Karpas-422 (cell line): Measurements from ENCODE around the gene PRR15L. TPM values are rescaled to one million over a fixed set of nuclear protein-coding genes. Genes with fewer than 3 reads are reported as not detected.

Experiments used
- DNase-seq: peaks from one replicate; pipeline ENCODE4 v3.0.0-alpha.2; 2015
- H2AFZ ChIP-seq: fragments of 200-600 bp; sonication (generic); 2 replicates; pipeline ENCODE4 v1.6.1; 2014; ENCODE audit warnings: antibody characterized with exemption, low read length, mixed read lengths
- H3K27ac ChIP-seq: fragments of 200-600 bp; sonication (generic); 2 replicates; pipeline ENCODE4 v1.5.1; 2014; ENCODE audit warnings: mild to moderate bottlenecking, low read length, moderate library complexity
- H3K27me3 ChIP-seq: fragments of 200-600 bp; sonication (generic); 2 replicates; pipeline ENCODE4 v1.6.1; 2014; ENCODE audit warnings: low read length, mixed read lengths
- H3K36me3 ChIP-seq: fragments of 200-600 bp; sonication (generic); 2 replicates; pipeline ENCODE4 v1.6.1; 2014; ENCODE audit warnings: low read length, mixed read lengths; ENCODE audit not compliant: insufficient read depth
- H3K4me1 ChIP-seq: fragments of 200-600 bp; sonication (generic); 2 replicates; pipeline ENCODE4 v1.6.1; 2014; ENCODE audit warnings: mild to moderate bottlenecking, low read length, mixed read lengths
- H3K4me2 ChIP-seq: fragments of 200-600 bp; sonication (generic); 2 replicates; pipeline ENCODE4 v1.6.1; 2014; ENCODE audit warnings: low read length, low read depth, mild to moderate bottlenecking; ENCODE audit not compliant: poor library complexity, severe bottlenecking
- H3K4me3 ChIP-seq: fragments of 200-600 bp; sonication (generic); 2 replicates; pipeline ENCODE4 v1.5.1; 2014; ENCODE audit warnings: mild to moderate bottlenecking, antibody characterized with exemption, low read length, mixed read lengths
- H3K79me2 ChIP-seq: fragments of 200-600 bp; sonication (generic); 2 replicates; pipeline ENCODE4 v1.6.1; 2014; ENCODE audit warnings: mild to moderate bottlenecking, low read length, mixed read lengths
- H3K9ac ChIP-seq: fragments of 200-600 bp; sonication (generic); 2 replicates; pipeline ENCODE4 v1.6.0; 2014; ENCODE audit warnings: low read length
- H3K9me2 ChIP-seq: fragments of 200-600 bp; sonication (generic), shearing (Covaris generic); replicated peaks from 2 replicates; pipeline ENCODE4 v1.6.0; 2014; ENCODE audit warnings: mild to moderate bottlenecking, low read length, moderate library complexity; ENCODE audit not compliant: insufficient read depth
- H3K9me3 ChIP-seq: fragments of 300-700, 200-600 bp; sonication (generic); 2 replicates; pipeline ENCODE4 v1.6.1; 2014; ENCODE audit warnings: low read length, mixed read lengths
- H4K20me1 ChIP-seq: fragments of 200-600 bp; sonication (generic); 2 replicates; pipeline ENCODE4 v1.6.1; 2014; ENCODE audit warnings: mild to moderate bottlenecking, antibody characterized with exemption, low read length, low read depth; ENCODE audit not compliant: insufficient read depth
- total RNA-seq: library from RNA; depleted of rRNA; stranded (reverse); fragments of >200 nt; shearing (Covaris generic); gene quantifications from 2 replicates; pipeline ENCODE4 v1.2.3, GENCODE V29; 2014; ENCODE audit warnings: low replicate concordance

Gene PRR15L
- total RNA-seq, 1 experiment from 2014 or later = 0.97 TPM

GRCh38 chr17:47973541-47973940 is 15.9 kb upstream of the PRR15L start:
- no peak overlapping the region for H3K4me2 ChIP-seq
- no peak overlapping the region for H2AFZ ChIP-seq
- no peak for DNase-seq
- H3K9me2 ChIP-seq = no peaks in the 10 kb centered on the region
- no peak overlapping the region for H3K9ac ChIP-seq
- no peak overlapping the region for H3K27ac ChIP-seq
- no peak overlapping the region for H3K4me3 ChIP-seq
- no peaks in the 10 kb centered on the region; the same call in 1 of the 2 replicates for H4K20me1 ChIP-seq
- H3K9me3 ChIP-seq = no peaks in the 10 kb centered on the region
- peaks cover 33% of the 10 kb centered on the region for H3K4me1 ChIP-seq
- peaks cover 30% of the 10 kb centered on the region for H3K79me2 ChIP-seq
- peaks cover 18% of the 10 kb centered on the region; the same call in 1 of the 2 replicates for H3K36me3 ChIP-seq
- no peaks in the 10 kb centered on the region for H3K27me3 ChIP-seq

- peak within 1 kb of the TSS; percentile 98 for H3K4me2 ChIP-seq
- peak within 1 kb of the TSS; percentile 87 for H3K4me3 ChIP-seq
- no peaks in the 10 kb centered on the region for H3K9me2 ChIP-seq
- peak within 1 kb of the TSS; percentile 91 for H3K27ac ChIP-seq
- no peaks in the 10 kb centered on the region for H3K27me3 ChIP-seq
- peak within 1 kb of the TSS; percentile 27; the same call in 1 of the 2 replicates for H2AFZ ChIP-seq
- peaks cover 46% of the 10 kb centered on the region for H3K4me1 ChIP-seq
- peak; percentile 100 for DNase-seq
- H3K79me2 ChIP-seq = peaks cover 30% of the 10 kb centered on the region
- H4K20me1 ChIP-seq = no peaks in the 10 kb centered on the region
- no peaks in the 10 kb centered on the region for H3K9me3 ChIP-seq
- H3K9ac ChIP-seq = peak within 1 kb of the TSS; percentile 99
- peaks cover 17% of the 10 kb centered on the region; the same call in 1 of the 2 replicates for H3K36me3 ChIP-seq
Observed at GRCh38 chr17:47970725-47971499, 13.2 kb upstream of the PRR15L start, which contains the start of gene CDK5RAP3. TSS of gene CDK5RAP3 (plus strand) at chr17:47971113. CDS start at chr17:47971147, 34 bp downstream.

GRCh38 chr17:47969930-47970724 is 12.4 kb upstream of the PRR15L start:
- peak overlapping the region; percentile 27; the same call in 1 of the 2 replicates for H2AFZ ChIP-seq
- no peak for DNase-seq
- H3K27me3 ChIP-seq = no peaks in the 10 kb centered on the region
- no peaks in the 10 kb centered on the region for H3K9me3 ChIP-seq
- H4K20me1 ChIP-seq = no peaks in the 10 kb centered on the region
- peak overlapping the region; percentile 71 for H3K9ac ChIP-seq
- peaks cover 46% of the 10 kb centered on the region for H3K4me1 ChIP-seq
- peak overlapping the region; percentile 64 for H3K4me2 ChIP-seq
- peaks cover 17% of the 10 kb centered on the region; the same call in 1 of the 2 replicates for H3K36me3 ChIP-seq
- H3K27ac ChIP-seq = peak overlapping the region; percentile 91
- H3K9me2 ChIP-seq = no peaks in the 10 kb centered on the region
- peaks cover 30% of the 10 kb centered on the region for H3K79me2 ChIP-seq
- peak overlapping the region; percentile 49 for H3K4me3 ChIP-seq

- Histone ChIP-seq H3K9ac (no peak overlapping the region), H3K9me3 (no peaks in the 10 kb centered on the region), H2AFZ (no peak overlapping the region), H3K9me2 (no peaks in the 10 kb centered on the region), H3K27me3 (no peaks in the 10 kb centered on the region), H3K27ac (no peak overlapping the region), H3K4me2 (no peak overlapping the region), H3K79me2 (peaks cover 26% of the 10 kb centered on the region), H3K36me3 (peaks cover 11% of the 10 kb centered on the region; the same call in 1 of the 2 replicates), H3K4me1 (peaks cover 46% of the 10 kb centered on the region), H4K20me1 (no peaks in the 10 kb centered on the region), H3K4me3 (no peak overlapping the region)
- DNase-seq = no peak
Observed at GRCh38 chr17:47968836-47969235, 11.2 kb upstream of the PRR15L start.

GRCh38 chr17:47967607-47968252 is 10.0 kb upstream of the PRR15L start:
- peaks cover 18% of the 10 kb centered on the region for H3K79me2 ChIP-seq
- H3K36me3 ChIP-seq = peaks cover under 1% of the 10 kb centered on the region; the same call in 1 of the 2 replicates
- H4K20me1 ChIP-seq = no peaks in the 10 kb centered on the region
- peaks cover 45% of the 10 kb centered on the region for H3K4me1 ChIP-seq
- H3K4me3 ChIP-seq = no peak overlapping the region
- DNase-seq = no peak
- no peak overlapping the region for H3K9ac ChIP-seq
- no peaks in the 10 kb centered on the region for H3K9me3 ChIP-seq
- H2AFZ ChIP-seq = no peak overlapping the region
- no peaks in the 10 kb centered on the region for H3K27me3 ChIP-seq
- H3K4me2 ChIP-seq = no peak overlapping the region
- H3K9me2 ChIP-seq = no peaks in the 10 kb centered on the region
- no peak overlapping the region for H3K27ac ChIP-seq

GRCh38 chr17:47966079-47966519 is 8.4 kb upstream of the PRR15L start:
- Histone ChIP-seq H4K20me1 (no peaks in the 10 kb centered on the region), H3K9ac (no peak overlapping the region), H3K9me3 (no peaks in the 10 kb centered on the region), H2AFZ (no peak overlapping the region), H3K79me2 (peaks cover 1% of the 10 kb centered on the region), H3K4me1 (peaks cover 42% of the 10 kb centered on the region), H3K4me3 (no peak overlapping the region), H3K27ac (no peak overlapping the region), H3K27me3 (no peaks in the 10 kb centered on the region), H3K36me3 (no peaks in the 10 kb centered on the region), H3K9me2 (no peaks in the 10 kb centered on the region), H3K4me2 (no peak overlapping the region)
- no peak for DNase-seq

GRCh38 chr17:47964856-47965255 is 7.2 kb upstream of the PRR15L start:
- no peak overlapping the region for H3K4me2 ChIP-seq
- no peak overlapping the region for H3K4me3 ChIP-seq
- no peaks in the 10 kb centered on the region for H3K79me2 ChIP-seq
- H3K9me2 ChIP-seq = no peaks in the 10 kb centered on the region
- H2AFZ ChIP-seq = no peak overlapping the region
- no peaks in the 10 kb centered on the region for H4K20me1 ChIP-seq
- H3K9me3 ChIP-seq = no peaks in the 10 kb centered on the region
- no peaks in the 10 kb centered on the region for H3K36me3 ChIP-seq
- H3K27me3 ChIP-seq = no peaks in the 10 kb centered on the region
- peaks cover 46% of the 10 kb centered on the region for H3K4me1 ChIP-seq
- no peak overlapping the region for H3K27ac ChIP-seq
- no peak overlapping the region for H3K9ac ChIP-seq
- no peak for DNase-seq
